Activated CD4-positive, alpha-beta T cell treated with anti-CD3 and anti-CD28 coated beads, Interleukin-2, amount 50 U/mL, for 48 hours (primary cell): ENCODE data around the gene UMODL1.

Experiments
- DNase-seq, 2 experiments: peaks; one replicate each; pipeline ENCODE4 v3.0.0-alpha.2; 2020

UMODL1 gene

GRCh38 chr21:42040411-42041180, 30.5 kb upstream of the UMODL1 start:
- DNase-seq, result no peak

DNA sequence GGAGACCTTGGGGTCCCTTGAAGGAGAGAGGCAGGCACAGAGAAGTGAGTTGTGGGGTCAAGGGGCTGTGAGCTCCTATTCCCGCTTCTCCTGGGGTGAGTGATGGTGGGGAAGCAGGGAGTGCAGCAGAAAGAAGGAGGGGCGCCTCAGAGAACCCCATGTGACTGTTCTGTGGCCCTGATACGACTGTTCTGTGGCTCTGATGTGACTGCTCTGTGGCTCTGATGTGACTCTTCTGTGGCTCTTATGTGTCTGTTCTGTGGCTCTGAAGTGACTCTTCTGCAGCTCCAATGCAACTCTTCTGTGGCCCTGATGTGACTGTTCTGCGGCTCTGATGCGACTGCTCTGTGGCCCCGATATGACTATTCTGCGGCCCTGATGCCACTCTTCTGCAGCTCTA, 29.9 kb upstream of the UMODL1 start:
- DNase-seq, result no peak

DNA sequence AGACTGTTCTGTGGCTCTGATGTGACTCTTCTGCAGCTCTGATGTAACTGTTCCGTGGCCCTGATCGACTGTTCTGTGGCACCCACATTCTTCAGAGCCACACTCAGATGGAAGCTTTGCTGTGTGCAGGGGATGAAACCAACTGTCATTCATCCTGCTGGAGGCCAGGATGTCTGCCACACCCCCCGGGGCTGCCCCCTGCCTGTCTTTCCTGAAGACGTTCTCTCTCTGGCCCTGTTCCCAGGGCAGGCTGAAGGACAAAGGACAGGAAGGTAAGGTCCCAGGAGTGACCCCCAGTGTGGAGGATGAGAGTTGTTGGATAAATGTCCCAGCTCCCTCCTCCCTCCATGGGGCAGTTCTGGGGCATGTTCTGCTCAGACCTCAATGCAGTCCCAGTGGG, 29.4 kb upstream of the UMODL1 start:
- no peak for DNase-seq

GRCh38 chr21:42042651-42043050, 28.5 kb upstream of the UMODL1 start:
- no peak for DNase-seq

- DNase-seq, result no peak
Measured at GRCh38 chr21:42043201-42043895, 27.8 kb upstream of the UMODL1 start.

DNA sequence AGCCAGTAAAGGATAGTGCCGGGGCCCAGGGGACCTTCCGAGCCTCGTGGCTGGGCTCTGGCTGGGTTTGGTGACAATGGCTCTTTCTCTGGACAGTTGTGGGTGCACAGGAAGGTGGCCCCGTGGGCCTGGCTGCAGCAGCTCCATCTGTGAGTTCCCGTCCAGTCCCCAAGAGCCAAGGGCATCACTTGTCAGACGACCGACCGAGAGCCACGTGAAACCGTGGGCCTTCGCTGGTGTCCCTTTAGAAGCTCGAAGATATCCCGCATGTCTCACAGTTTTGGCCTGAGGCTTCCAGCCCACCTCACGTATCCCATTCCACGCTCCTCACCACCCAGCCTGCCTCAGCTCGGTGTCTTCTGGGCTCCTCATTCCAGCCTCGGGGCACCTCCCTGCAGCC, 27.2 kb upstream of the UMODL1 start:
- DNase-seq, result no peak

GRCh38 chr21:42044871-42045495, 26.1 kb upstream of the UMODL1 start:
- no peak for DNase-seq

DNA sequence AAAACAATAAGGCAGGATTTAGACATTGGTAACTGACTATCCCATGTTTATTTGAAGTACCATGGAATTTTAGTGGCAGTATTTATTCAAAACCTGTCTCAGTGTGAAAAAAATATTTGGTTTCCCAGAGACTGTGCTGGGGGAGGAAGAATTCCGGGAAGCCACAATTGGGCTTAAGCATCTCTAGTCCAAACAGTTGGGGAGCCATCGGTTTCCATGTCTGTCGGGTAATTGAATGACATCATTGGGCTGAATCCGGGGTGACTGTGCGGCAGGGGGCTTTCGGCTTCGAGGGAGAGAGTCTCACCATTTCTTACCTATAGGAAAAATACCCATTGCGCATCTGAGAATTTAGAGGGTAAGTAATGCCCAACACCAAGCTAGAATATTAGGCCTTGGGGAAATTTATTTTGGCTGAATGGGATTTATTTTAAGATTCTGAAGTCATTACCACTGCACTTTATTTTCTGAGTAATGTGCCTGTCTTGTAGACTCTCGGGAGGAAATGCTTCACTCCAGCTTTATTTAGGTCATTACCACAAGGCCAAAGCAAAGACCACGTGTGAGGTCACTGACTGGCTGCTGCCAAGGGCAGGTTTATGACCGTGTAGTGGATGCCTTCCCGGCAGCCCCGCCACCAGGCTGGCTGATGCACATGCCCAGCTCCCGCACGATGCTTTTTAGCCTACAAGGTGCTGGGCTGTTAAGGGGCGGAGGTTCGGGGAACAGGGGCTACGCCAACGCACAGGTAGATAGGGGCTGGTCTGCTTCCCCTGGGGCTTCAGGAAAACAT, 23.1 kb upstream of the UMODL1 start:
- DNase-seq, result no peak

- no peak for DNase-seq
Measured at GRCh38 chr21:42048870-42049577, 22.1 kb upstream of the UMODL1 start.

DNA sequence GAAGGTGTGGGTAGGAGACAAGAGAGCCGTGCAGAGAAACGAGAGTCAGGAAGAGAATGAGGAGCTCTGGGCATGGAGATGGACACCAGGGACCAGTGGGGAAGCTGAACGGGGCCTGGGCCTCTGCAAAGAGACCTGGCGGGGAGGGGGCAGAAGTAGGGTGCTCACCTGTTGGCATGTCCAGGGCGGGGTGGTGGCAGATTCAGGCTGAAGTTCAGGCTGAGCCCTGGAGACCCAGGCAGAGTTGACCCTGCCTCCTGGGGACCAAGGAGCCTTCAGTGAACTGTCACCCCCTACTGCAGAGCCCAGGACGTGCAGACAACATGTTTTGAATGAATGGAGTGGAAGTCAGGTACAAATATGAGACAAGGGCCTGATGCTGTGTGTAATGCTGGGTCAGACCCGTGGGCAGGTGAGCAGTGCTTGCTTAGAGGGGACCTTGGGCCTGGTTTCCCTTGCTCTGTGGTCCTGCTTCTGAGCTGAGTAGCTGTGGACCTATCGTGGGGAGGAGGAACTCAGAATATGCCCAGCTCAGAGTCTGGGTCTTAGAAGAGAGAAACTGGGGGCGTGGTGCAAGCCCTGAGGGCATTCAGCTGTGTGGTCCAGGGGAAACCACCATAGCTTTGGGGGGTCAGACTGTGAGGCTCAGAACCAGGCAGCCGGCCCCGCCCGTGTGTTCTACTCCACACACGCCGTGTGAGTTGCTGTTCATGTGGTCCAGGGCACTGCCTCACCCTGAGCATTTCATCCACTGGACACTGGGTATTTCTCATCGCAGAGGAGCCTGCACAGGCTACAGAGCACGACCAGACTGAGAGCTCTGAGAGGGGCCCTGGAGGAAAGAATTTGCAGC, 21.3 kb upstream of the UMODL1 start:
- no peak for DNase-seq

DNA sequence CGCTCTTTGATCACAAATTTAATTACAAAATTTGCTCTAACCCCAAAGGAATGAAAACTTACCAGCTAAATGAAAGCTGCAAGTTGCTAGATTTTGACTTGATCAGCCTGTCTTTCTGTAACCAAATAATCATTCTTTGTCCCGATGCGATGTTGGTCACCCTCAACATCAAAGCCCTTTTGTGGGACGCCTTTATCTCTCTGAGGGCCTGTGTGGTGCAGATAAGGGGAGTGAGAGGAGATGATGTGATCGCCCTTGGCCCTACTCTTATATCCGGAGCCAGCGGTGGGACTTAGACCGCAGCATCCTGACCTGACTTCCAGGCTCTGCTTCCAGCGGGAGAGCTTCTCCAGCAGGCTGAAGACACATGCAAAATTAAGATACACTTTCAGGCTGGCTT, 19.3 kb upstream of the UMODL1 start:
- DNase-seq, result no peak

- DNase-seq, result no peak
Measured at GRCh38 chr21:42055425-42055824, 15.7 kb upstream of the UMODL1 start.

DNA sequence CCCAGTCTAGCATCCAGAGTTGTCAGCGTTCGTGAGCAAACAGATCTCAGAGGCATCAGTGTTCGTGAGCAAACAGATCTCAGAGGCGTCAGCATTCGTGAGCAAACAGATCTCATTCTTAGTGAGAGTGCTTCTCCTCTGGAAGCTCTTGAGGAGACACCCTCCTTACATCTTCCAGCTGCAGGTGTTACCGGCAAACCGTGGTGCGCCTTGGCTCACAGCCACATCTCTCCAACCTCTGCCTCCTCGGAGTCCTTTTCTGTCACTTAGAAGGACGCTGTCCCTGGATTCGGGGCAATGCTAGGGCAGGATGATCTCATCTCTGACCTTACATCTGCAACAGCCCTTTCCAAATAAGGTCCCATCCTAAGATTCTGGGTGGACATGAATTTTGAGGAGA, 14.6 kb upstream of the UMODL1 start:
- DNase-seq, result no peak

GRCh38 chr21:42056996-42057689, 14.0 kb upstream of the UMODL1 start:
- no peak for DNase-seq

GRCh38 chr21:42057851-42058437, 13.2 kb upstream of the UMODL1 start:
- DNase-seq, result no peak

GRCh38 chr21:42058631-42059111, 12.4 kb upstream of the UMODL1 start:
- no peak for DNase-seq

GRCh38 chr21:42059141-42059540, 12.0 kb upstream of the UMODL1 start:
- DNase-seq, result no peak

GRCh38 chr21:42059721-42060120, 11.4 kb upstream of the UMODL1 start:
- DNase-seq, result no peak

- no peak for DNase-seq
Measured at GRCh38 chr21:42060166-42060565, 11.0 kb upstream of the UMODL1 start.

- DNase-seq, result peak; percentile 21 to 29
Measured at GRCh38 chr21:42061195-42061985, 9.7 kb upstream of the UMODL1 start.
